Activated CD8-positive, alpha-beta T cell treated with anti-CD3 and anti-CD28 coated beads for 36 hours (primary cell): ENCODE measurements around the gene TMEM150B. TPM values are rescaled to one million over a fixed set of nuclear protein-coding genes. Genes with fewer than 3 reads are reported as not detected.
A peak's percentile ranks its signal among the peaks of the same experiment; 100 is the strongest.

Source experiments
- ATAC-seq: fragments of 200-7000 bp; cut with Tn5 transposase; one replicate; pipeline ENCODE4 v1.10.0; 2021; ENCODE audit warnings: mild to moderate bottlenecking, moderate library complexity
- CTCF ChIA-PET: fragments of 350-600 bp; sonication (Branson Sonifier 250); formaldehyde crosslinking; loops from one replicate; lab custom pipeline; 2021; ENCODE audit warnings: antibody characterized with exemption; lab: Charles Lee
- POLR2A ChIA-PET: fragments of 350-600 bp; sonication (Branson Sonifier 250); formaldehyde crosslinking; loops from one replicate; lab custom pipeline; 2021; ENCODE audit warnings: antibody characterized with exemption; lab: Charles Lee
- DNase-seq: peaks from one replicate; pipeline ENCODE4 v3.0.0-alpha.2; 2020
- H3K27ac Mint-ChIP-seq: one replicate; pipeline ENCODE4 v1.8.0; 2021; ENCODE audit warnings: mild to moderate bottlenecking, mixed read lengths
- H3K27me3 Mint-ChIP-seq: one replicate; pipeline ENCODE4 v1.8.0; 2021; ENCODE audit warnings: mixed read lengths
- H3K36me3 Mint-ChIP-seq: one replicate; pipeline ENCODE4 v1.8.0; 2021; ENCODE audit warnings: low read depth, mixed read lengths
- H3K4me1 Mint-ChIP-seq: one replicate; pipeline ENCODE4 v1.8.0; 2021; ENCODE audit warnings: low read depth, mixed read lengths
- H3K4me3 Mint-ChIP-seq: one replicate; pipeline ENCODE4 v1.8.0; 2021; ENCODE audit warnings: mild to moderate bottlenecking, moderate library complexity, mixed read lengths
- H3K9me3 Mint-ChIP-seq: one replicate; pipeline ENCODE4 v1.8.0; 2021; ENCODE audit warnings: mixed read lengths
- CTCF ChIP-seq: fragments of 200-600 bp; IDR thresholded peaks from one replicate; pipeline ENCODE4 v1.8.0; 2022; ENCODE audit warnings: antibody characterized with exemption, mild to moderate bottlenecking
- intact Hi-C: fragments of 100-400 bp; cut with micrococcal nuclease; formaldehyde crosslinking; loops from one replicate; pipeline ENCODE4 v1.10.0; 2022
- total RNA-seq, 2 experiments: library from RNA; stranded (reverse); gene quantifications; one replicate each; pipeline ENCODE4 v1.2.3, GENCODE V29; 2021

Gene TMEM150B
- total RNA-seq = not detected

GRCh38 chr19:55325172-55325571 lies at the start of gene TMEM150B:
Gene TMEM150B (minus strand): TSS chr19:55325341. CDS start chr19:55321036, 4,305 bp downstream.
- Mint-ChIP-seq H3K36me3 (no peaks in the 10 kb centered on the region), H3K27ac (no peak within 1 kb of the TSS), H3K9me3 (no peaks in the 10 kb centered on the region), H3K27me3 (peaks cover 8% of the 10 kb centered on the region), H3K4me3 (no peak within 1 kb of the TSS), H3K4me1 (no peaks in the 10 kb centered on the region)
- ChIA-PET POLR2A (no interaction called here), CTCF (interaction anchor here (1.5 kb wide), 2 partner anchors 23 to 59 kb away, joined by 3 to 9 read pairs; partner anchors contain the start of gene TMEM238)
- no peak for TF ChIP-seq CTCF
- ATAC-seq = no peak
- intact Hi-C loops = no loop called here
- no peak for DNase-seq

GRCh38 chr19:55373993-55374757 lies 49.0 kb upstream of the TMEM150B start:
- Mint-ChIP-seq H3K36me3 (no peaks in the 10 kb centered on the region), H3K4me3 (no peak overlapping the region), H3K4me1 (peaks cover 13% of the 10 kb centered on the region), H3K9me3 (no peaks in the 10 kb centered on the region), H3K27ac (no peak overlapping the region), H3K27me3 (peaks cover 33% of the 10 kb centered on the region)
- POLR2A ChIA-PET = interaction anchor here (1.0 to 8.1 kb wide), 2 partner anchors 9 to 92 kb away, joined by 4 to 37 read pairs; partner anchors contain the start of gene TMEM238
- ATAC-seq = no peak
- intact Hi-C loops = no loop called here
- TF ChIP-seq CTCF = no peak
- DNase-seq = no peak
- CTCF ChIA-PET = no interaction called here

- no peak for DNase-seq
- peaks cover 37% of the 10 kb centered on the region for H3K27me3 Mint-ChIP-seq
- no peak overlapping the region for H3K4me3 Mint-ChIP-seq
- ChIA-PET POLR2A (interaction anchor here (0.7 to 8.1 kb wide), 3 partner anchors 10 to 73 kb away, joined by 3 to 37 read pairs (median 4); partner anchors contain the start of gene TMEM238), CTCF (interaction anchor here (1.8 kb wide), 1 partner anchor 72 kb away, joined by 7 read pairs; no protein-coding TSS in a partner anchor)
- no peak for TF ChIP-seq CTCF
- intact Hi-C loops = no loop called here
- no peaks in the 10 kb centered on the region for H3K9me3 Mint-ChIP-seq
- no peak for ATAC-seq
- H3K36me3 Mint-ChIP-seq = no peaks in the 10 kb centered on the region
- H3K27ac Mint-ChIP-seq = no peak overlapping the region
- peaks cover 13% of the 10 kb centered on the region for H3K4me1 Mint-ChIP-seq
Observed at GRCh38 chr19:55373306-55373992, 48.3 kb upstream of the TMEM150B start.

- H3K27ac Mint-ChIP-seq = no peak overlapping the region
- CTCF ChIA-PET = interaction anchor here (1.2 to 1.8 kb wide), 2 partner anchors 10 to 71 kb away, joined by 3 to 7 read pairs; no protein-coding TSS in a partner anchor
Observed at GRCh38 chr19:55372316-55373081, 47.4 kb upstream of the TMEM150B start.

More at GRCh38 chr19:55372316-55373081, 47.4 kb upstream of the TMEM150B start:
- Mint-ChIP-seq H3K9me3 (no peaks in the 10 kb centered on the region), H3K27me3 (peaks cover 43% of the 10 kb centered on the region), H3K4me1 (peaks cover 13% of the 10 kb centered on the region), H3K36me3 (no peaks in the 10 kb centered on the region), H3K4me3 (no peak overlapping the region)
- DNase-seq (peak; percentile 81), ATAC-seq (peak; percentile 76)
- TF ChIP-seq CTCF = no peak
- POLR2A ChIA-PET = interaction anchor here (0.7 to 8.1 kb wide), 3 partner anchors 11 to 20 kb away, joined by 3 to 37 read pairs (median 3); partner anchors contain the start of gene TMEM238
- intact Hi-C loops = no loop called here
